HEK293 (cell line): ENCODE data around the gene SKAP1.

Source experiments
- CTCF ChIA-PET: fragments of 350-600 bp; formaldehyde crosslinking; extraction: SDS; loops from one replicate; lab custom pipeline; 2021; ENCODE audit warnings: antibody characterized with exemption; lab: Yijun Ruan, JAX
- POLR2A ChIA-PET: fragments of 300-600 bp; formaldehyde crosslinking; extraction: SDS; loops from one replicate; lab custom pipeline; 2020; ENCODE audit warnings: antibody characterized with exemption, inconsistent platforms; lab: Yijun Ruan, JAX
- H3K27ac ChIP-seq: fragments of 200-500 bp; sonication (Bioruptor generic); 2 replicates; pipeline ENCODE4 v1.5.1; 2014; ENCODE audit warnings: low read depth, low read length, control low read depth, inconsistent platforms; ENCODE audit errors: extremely low read depth
- H3K36me3 ChIP-seq, 2 experiments: fragments of 200-500 bp in 1 of 2; sonication (Bioruptor generic) in 1 of 2; 1 replicate in 1 of 2; 2 replicates in 1 of 2; pipeline ENCODE4 v1.5.1; 2014 to 2017; ENCODE audit warnings: inconsistent platforms in 2 of 2, low read length in 2 of 2; ENCODE audit not compliant: control insufficient read depth in 2 of 2, insufficient read depth in 1 of 2
- H3K4me1 ChIP-seq: fragments of 200-500 bp; sonication (Bioruptor generic); 2 replicates; pipeline ENCODE4 v1.5.1; 2014; ENCODE audit warnings: mild to moderate bottlenecking, low read length, inconsistent platforms; ENCODE audit not compliant: control insufficient read depth, insufficient read depth
- H3K4me3 ChIP-seq: 2 replicates; pipeline ENCODE4 v1.5.1; 2011; ENCODE audit warnings: low read depth, mild to moderate bottlenecking, control low read depth, low read length, moderate library complexity
- H3K9me3 ChIP-seq: fragments of 200-500 bp; sonication (Bioruptor generic); 2 replicates; pipeline ENCODE4 v1.5.1; 2014; ENCODE audit warnings: low read depth, low read length, inconsistent platforms; ENCODE audit not compliant: control insufficient read depth, insufficient read depth
- BCL11A ChIP-seq: fragments of 450-650 bp; formaldehyde crosslinking; IDR thresholded peaks from 2 replicates; pipeline ENCODE4 v1.5.1; 2016; ENCODE audit warnings: low read depth, missing biosample characterization, missing genetic modification characterization
- EGR2 ChIP-seq: fragments of 450-650 bp; formaldehyde crosslinking; IDR thresholded peaks from 2 replicates; pipeline ENCODE4 v1.5.1; 2016; ENCODE audit warnings: low read depth, missing biosample characterization, missing genetic modification characterization
- FEZF1 ChIP-seq: fragments of 450-650 bp; formaldehyde crosslinking; IDR thresholded peaks from 2 replicates; pipeline ENCODE4 v1.5.1; 2016; ENCODE audit warnings: missing biosample characterization, missing genetic modification characterization
- HOXA7 ChIP-seq: sonication (generic); formaldehyde crosslinking; IDR thresholded peaks from 2 replicates; pipeline ENCODE4 v1.8.1; 2022; ENCODE audit warnings: missing genetic modification reagents, borderline replicate concordance
- PRDM10 ChIP-seq: fragments of 450-650 bp; formaldehyde crosslinking; IDR thresholded peaks from 2 replicates; pipeline ENCODE4 v1.5.1; 2016; ENCODE audit warnings: missing biosample characterization, missing genetic modification characterization
- SP2 ChIP-seq: fragments of 450-650 bp; formaldehyde crosslinking; IDR thresholded peaks from 2 replicates; pipeline ENCODE4 v1.5.1; 2016; ENCODE audit warnings: missing biosample characterization, missing genetic modification characterization
- ZNF18 ChIP-seq: fragments of 450-650 bp; formaldehyde crosslinking; IDR thresholded peaks from 2 replicates; pipeline ENCODE4 v1.5.1; 2016; ENCODE audit warnings: missing biosample characterization, missing genetic modification characterization
- ZNF302 ChIP-seq: fragments of 450-650 bp; formaldehyde crosslinking; IDR thresholded peaks from 2 replicates; pipeline ENCODE4 v1.5.1; 2016; ENCODE audit warnings: missing biosample characterization, missing genetic modification characterization, low read depth
- ZNF513 ChIP-seq: fragments of 450-650 bp; IDR thresholded peaks from 2 replicates; pipeline ENCODE4 v1.5.1; 2018; ENCODE audit warnings: missing biosample characterization, missing genetic modification characterization
- ZNF529 ChIP-seq: fragments of 450-650 bp; formaldehyde crosslinking; IDR thresholded peaks from 2 replicates; pipeline ENCODE4 v1.5.1; 2017; ENCODE audit warnings: missing genetic modification characterization, missing biosample characterization; ENCODE audit not compliant: insufficient replicate concordance
- ZNF555 ChIP-seq: fragments of 450-650 bp; formaldehyde crosslinking; conservative IDR thresholded peaks from 2 replicates; pipeline ENCODE4 v1.5.1; 2017; ENCODE audit warnings: missing biosample characterization, mild to moderate bottlenecking, missing genetic modification characterization, inconsistent platforms
- ZNF596 ChIP-seq: fragments of 450-650 bp; IDR thresholded peaks from 2 replicates; pipeline ENCODE4 v1.5.0; 2018; ENCODE audit warnings: missing biosample characterization, mild to moderate bottlenecking, missing genetic modification characterization, moderate library complexity
- ZNF621 ChIP-seq: fragments of 450-650 bp; formaldehyde crosslinking; IDR thresholded peaks from 2 replicates; pipeline ENCODE4 v1.5.1; 2017; ENCODE audit warnings: missing biosample characterization, missing genetic modification characterization

Gene SKAP1

GRCh38 chr17:48123776-48124388, 306.1 kb downstream of the SKAP1 start:
- Histone ChIP-seq H3K4me3 (no peak overlapping the region), H3K27ac (no peak overlapping the region), H3K36me3 (peaks cover 11 to 62% of the 10 kb centered on the region in 2 experiments; a peak in 2 of 3 replicates), H3K9me3 (no peaks in the 10 kb centered on the region), H3K4me1 (no peaks in the 10 kb centered on the region)
- ChIA-PET POLR2A (interaction anchor here (1.5 kb wide), 1 partner anchor 16 kb away, joined by 4 read pairs; the partner anchor contains the start of gene SNX11), CTCF (interaction anchor here (1.5 to 2.4 kb wide), 6 partner anchors 9 to 98 kb away, joined by 4 to 16 read pairs (median 7); no protein-coding TSS in a partner anchor)
- TF ChIP-seq ZNF555 (no peak), PRDM10 (tag by site-specific recombination) (peak; percentile 86)

- no peak overlapping the region for H3K4me3 ChIP-seq
- H3K4me1 ChIP-seq: no peaks in the 10 kb centered on the region
- peaks cover 19 to 69% of the 10 kb centered on the region in 2 experiments; a peak in 2 of 3 replicates for H3K36me3 ChIP-seq
- H3K9me3 ChIP-seq: no peaks in the 10 kb centered on the region
- POLR2A ChIA-PET: interaction anchor here (1.5 kb wide), 1 partner anchor 16 kb away, joined by 4 read pairs; the partner anchor contains the start of gene SNX11
- CTCF ChIA-PET: interaction anchor here (0.6 to 2.5 kb wide), 9 partner anchors 7 to 513 kb away, joined by 3 to 16 read pairs (median 7); no protein-coding TSS in a partner anchor
- H3K27ac ChIP-seq: no peak overlapping the region
- TF ChIP-seq ZNF302 (tag by site-specific recombination): no peak
- no peak for TF ChIP-seq FEZF1 (tag by site-specific recombination)
- TF ChIP-seq EGR2 (tag by site-specific recombination): no peak
- no peak for TF ChIP-seq ZNF596 (tag by site-specific recombination)
- no peak for TF ChIP-seq BCL11A (tag by site-specific recombination)
- TF ChIP-seq ZNF529: no peak
- TF ChIP-seq ZNF18 (tag by site-specific recombination): no peak
- no peak for TF ChIP-seq ZNF513 (tag by site-specific recombination)
- TF ChIP-seq PRDM10 (tag by site-specific recombination): no peak
- TF ChIP-seq SP2 (tag by site-specific recombination): no peak
- TF ChIP-seq ZNF621: no peak
- no peak for TF ChIP-seq HOXA7 (CRISPR knock-in tag)
Measured at GRCh38 chr17:48123111-48123510, 306.9 kb downstream of the SKAP1 start.
